Thoracic aorta (tissue), 2 donors: ENCODE results near the gene SNX27. TPM values are rescaled to one million over a fixed set of nuclear protein-coding genes. Genes with fewer than 3 reads are reported as not detected.

Source experiments
- ATAC-seq: fragments of 150-250 bp; one replicate; pipeline ENCODE4 v1.8.0; 2017; ENCODE audit warnings: low read depth; ENCODE audit not compliant: insufficient number of reproducible peaks, low FRiP score
- DNase-seq: peaks from one replicate; pipeline ENCODE4 v3.0.0-alpha.2; 2020; ENCODE audit warnings: low spot score
- H3K27ac ChIP-seq, 2 donors: fragments of 200-600 bp; sonication (generic); 1 replicate in 1 of 2; 2 replicates in 1 of 2; pipeline ENCODE4 v1.5.1; 2016; ENCODE audit warnings: mild to moderate bottlenecking in 2 of 2, moderate library complexity in 2 of 2
- H3K27me3 ChIP-seq: fragments of 200-600 bp; sonication (generic); replicated peaks from 2 replicates; pipeline ENCODE4 v1.6.0; 2016; ENCODE audit warnings: mild to moderate bottlenecking; ENCODE audit not compliant: insufficient read depth
- H3K36me3 ChIP-seq: fragments of 200-600 bp; sonication (generic); one replicate; pipeline ENCODE4 v1.5.1; 2016
- H3K4me1 ChIP-seq, 2 donors: fragments of 200-600 bp; sonication (generic); 1 replicate in 1 of 2; 2 replicates in 1 of 2; pipeline versions ENCODE4 v1.5.1 to v1.6.0; 2016; ENCODE audit warnings: low read depth in 2 of 2, mild to moderate bottlenecking in 1 of 2; ENCODE audit not compliant: control insufficient read depth in 1 of 2
- H3K4me3 ChIP-seq: fragments of 200-600 bp; sonication (generic); 2 replicates; pipeline ENCODE4 v1.5.1; 2016; ENCODE audit warnings: mild to moderate bottlenecking
- H3K9me3 ChIP-seq: fragments of 200-600 bp; sonication (generic); 2 replicates; pipeline ENCODE4 v1.5.1; 2016
- total RNA-seq, 2 donors: library from RNA; depleted of rRNA; stranded (reverse); fragments of >200 nt; gene quantifications; one replicate each; pipeline versions ENCODE4 v1.1.0 to v1.2.3, GENCODE V29; 2016
- TF ChIP-seq, protein P1 (sequence below): fragments of 200-600 bp; sonication (generic); IDR thresholded peaks from one replicate; pipeline ENCODE4 v1.5.1; 2019; ENCODE audit warnings: antibody characterized with exemption

Gene SNX27
- total RNA-seq, 2 donors from 2014 or later: 25.6 to 46.7 TPM

- DNase-seq: no peak
- Histone ChIP-seq H3K9me3 (no peaks in the 10 kb centered on the region), H3K36me3 (no peaks in the 10 kb centered on the region), H3K4me1 (peaks cover 14 to 34% of the 10 kb centered on the region in 2 donors), H3K27me3 (no peaks in the 10 kb centered on the region), H3K4me3 (peak overlapping the region; percentile 95), H3K27ac (peak overlapping the region; percentile 87 to 94)
- ATAC-seq: no peak
- TF ChIP-seq, protein P1, sequence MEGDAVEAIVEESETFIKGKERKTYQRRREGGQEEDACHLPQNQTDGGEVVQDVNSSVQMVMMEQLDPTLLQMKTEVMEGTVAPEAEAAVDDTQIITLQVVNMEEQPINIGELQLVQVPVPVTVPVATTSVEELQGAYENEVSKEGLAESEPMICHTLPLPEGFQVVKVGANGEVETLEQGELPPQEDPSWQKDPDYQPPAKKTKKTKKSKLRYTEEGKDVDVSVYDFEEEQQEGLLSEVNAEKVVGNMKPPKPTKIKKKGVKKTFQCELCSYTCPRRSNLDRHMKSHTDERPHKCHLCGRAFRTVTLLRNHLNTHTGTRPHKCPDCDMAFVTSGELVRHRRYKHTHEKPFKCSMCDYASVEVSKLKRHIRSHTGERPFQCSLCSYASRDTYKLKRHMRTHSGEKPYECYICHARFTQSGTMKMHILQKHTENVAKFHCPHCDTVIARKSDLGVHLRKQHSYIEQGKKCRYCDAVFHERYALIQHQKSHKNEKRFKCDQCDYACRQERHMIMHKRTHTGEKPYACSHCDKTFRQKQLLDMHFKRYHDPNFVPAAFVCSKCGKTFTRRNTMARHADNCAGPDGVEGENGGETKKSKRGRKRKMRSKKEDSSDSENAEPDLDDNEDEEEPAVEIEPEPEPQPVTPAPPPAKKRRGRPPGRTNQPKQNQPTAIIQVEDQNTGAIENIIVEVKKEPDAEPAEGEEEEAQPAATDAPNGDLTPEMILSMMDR: no peak
Measured at GRCh38 chr1:151612501-151613281, 841 bp downstream of the SNX27 start.

DNA sequence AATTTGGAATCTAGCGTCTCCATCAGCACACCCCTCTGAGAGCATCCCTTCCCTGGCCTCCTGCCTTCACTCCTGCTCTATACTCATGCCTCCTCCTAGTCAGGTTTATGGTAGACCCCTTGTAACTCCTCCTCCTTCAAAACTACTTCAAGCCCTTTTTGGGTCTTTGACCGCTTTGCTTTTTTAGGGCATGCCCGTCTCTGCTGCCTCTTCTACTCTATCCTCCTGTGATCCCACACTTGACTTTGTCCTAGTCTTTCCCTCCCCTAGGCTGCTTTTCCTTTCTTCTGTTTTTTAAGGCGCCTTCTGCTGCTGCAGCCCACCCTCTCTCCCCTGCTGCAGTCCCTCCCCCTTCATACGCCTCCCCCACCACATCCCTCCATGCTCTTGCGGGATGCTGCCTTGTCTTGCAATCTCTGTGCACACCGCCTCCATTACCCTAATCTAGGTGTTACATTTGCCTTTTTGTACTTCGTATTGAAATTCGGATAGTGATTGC lies 1.5 kb downstream of the SNX27 start:
- peaks cover 14 to 34% of the 10 kb centered on the region in 2 donors for H3K4me1 ChIP-seq
- TF ChIP-seq, protein P1: no peak
- H3K9me3 ChIP-seq: no peaks in the 10 kb centered on the region
- no peaks in the 10 kb centered on the region for H3K27me3 ChIP-seq
- peak overlapping the region; percentile 95 for H3K4me3 ChIP-seq
- no peaks in the 10 kb centered on the region for H3K36me3 ChIP-seq
- ATAC-seq (no peak), DNase-seq (no peak)
- peak overlapping the region; percentile 87 to 94 for H3K27ac ChIP-seq

- Histone ChIP-seq H3K27me3 (no peaks in the 10 kb centered on the region), H3K36me3 (no peaks in the 10 kb centered on the region), H3K4me1 (peaks cover 25 to 57% of the 10 kb centered on the region in 2 donors), H3K9me3 (no peaks in the 10 kb centered on the region), H3K4me3 (no peak overlapping the region), H3K27ac (no peak overlapping the region)
- no peak for ATAC-seq
- TF ChIP-seq, protein P1: no peak
- DNase-seq: no peak
Measured at GRCh38 chr1:151615711-151616504, 4.1 kb downstream of the SNX27 start.

DNA sequence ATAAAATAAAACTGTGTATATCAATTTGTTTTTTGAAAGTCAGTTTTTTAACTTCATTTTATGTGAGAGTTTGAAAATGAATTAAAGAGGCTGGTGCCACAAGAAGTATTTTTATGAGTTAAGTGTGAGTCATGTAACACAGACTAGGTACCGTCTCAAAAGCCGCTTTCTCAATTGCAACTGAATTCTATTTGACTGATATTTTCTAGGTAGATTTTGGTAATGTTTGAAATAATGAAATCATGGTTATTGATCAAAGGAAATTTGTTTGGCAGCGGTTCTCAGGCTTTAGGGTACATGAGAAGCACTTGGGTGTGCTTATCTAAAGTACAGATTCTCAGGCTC lies 4.6 kb downstream of the SNX27 start:
- Histone ChIP-seq H3K4me1 (peaks cover 28 to 62% of the 10 kb centered on the region in 2 donors), H3K27ac (no peak overlapping the region), H3K4me3 (no peak overlapping the region), H3K27me3 (no peaks in the 10 kb centered on the region), H3K36me3 (no peaks in the 10 kb centered on the region), H3K9me3 (no peaks in the 10 kb centered on the region)
- ATAC-seq (no peak), DNase-seq (no peak)
- TF ChIP-seq, protein P1: no peak

DNA sequence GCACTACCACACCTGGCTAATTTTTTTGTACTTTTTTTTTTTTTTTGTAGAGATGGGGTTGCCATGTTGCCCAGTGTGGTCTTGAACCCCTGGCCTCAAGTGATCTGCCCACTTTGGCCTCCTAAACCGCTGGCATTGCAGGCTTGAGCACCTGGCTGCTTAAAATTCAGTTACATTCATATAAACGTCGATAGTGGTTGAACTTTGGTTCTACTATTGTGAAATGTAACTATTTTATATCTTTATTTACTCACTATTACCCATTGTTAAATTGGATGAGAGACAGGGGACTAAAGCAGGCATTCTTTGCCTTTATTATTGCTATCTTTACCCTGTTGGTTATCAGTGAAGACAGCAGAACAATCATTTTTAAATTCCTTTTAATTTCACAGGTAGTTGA lies 6.2 kb downstream of the SNX27 start:
- Histone ChIP-seq H3K27me3 (no peaks in the 10 kb centered on the region), H3K9me3 (no peaks in the 10 kb centered on the region), H3K27ac (no peak overlapping the region), H3K36me3 (no peaks in the 10 kb centered on the region), H3K4me3 (no peak overlapping the region), H3K4me1 (peaks cover 30 to 62% of the 10 kb centered on the region in 2 donors)
- ATAC-seq (no peak), DNase-seq (no peak)
- TF ChIP-seq, protein P1: no peak
